NCI-H748 (cell line): ENCODE results near the gene GPR137C.

Experiments
- DNase-seq: peaks from one replicate; lab custom pipeline; 2025; ENCODE audit not compliant: unreplicated experiment; lab: John Stamatoyannopoulos, UW

GPR137C gene

DNA sequence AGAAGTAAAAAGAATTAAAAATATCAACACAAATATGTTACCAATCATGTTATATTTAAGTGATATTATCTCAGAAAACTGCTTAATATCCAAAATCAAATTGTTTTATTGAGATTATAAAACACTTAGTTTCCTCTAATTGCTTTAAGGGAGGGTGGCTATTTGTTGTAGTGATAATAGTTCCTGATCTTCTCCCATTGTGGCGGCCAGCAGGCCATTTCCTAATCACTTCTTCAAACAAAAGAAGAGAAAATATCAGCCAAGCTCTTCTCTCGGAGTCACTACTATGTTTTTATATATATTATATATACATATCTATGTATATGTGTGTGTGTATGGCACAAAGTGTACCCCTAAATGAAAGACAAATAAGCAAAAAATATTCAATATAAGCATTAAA, 111.2 kb downstream of the GPR137C start:
- DNase-seq: peak; percentile 68

DNA sequence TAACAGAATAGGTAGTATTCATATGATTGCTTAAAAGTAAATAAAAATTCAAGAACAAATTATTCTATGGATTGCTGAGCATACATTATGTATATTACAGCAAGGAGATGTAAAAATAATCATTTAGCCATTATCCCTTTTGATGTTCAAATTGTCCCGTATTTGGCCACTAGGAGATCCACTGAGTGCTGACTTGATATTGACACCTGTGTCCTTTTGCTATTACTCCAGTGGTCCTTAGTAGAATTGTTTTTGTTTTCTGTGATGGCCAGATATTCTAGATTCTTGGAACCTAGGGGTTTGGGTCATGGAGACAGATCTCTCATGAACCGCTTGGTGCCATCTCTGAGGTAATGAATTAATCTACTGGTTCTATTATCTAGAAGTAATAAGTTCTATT, 126.0 kb downstream of the GPR137C start:
- peak; percentile 1 for DNase-seq

- DNase-seq: no peak
Observed at GRCh38 chr14:52683985-52684520, 131.4 kb downstream of the GPR137C start.

- no peak for DNase-seq
Observed at GRCh38 chr14:52686176-52686575, 133.5 kb downstream of the GPR137C start.
